Peyer's patch (tissue), 4 donors: Measurements from ENCODE around the gene DAPK1. TPM values are rescaled to one million over a fixed set of nuclear protein-coding genes. Genes with fewer than 3 reads are reported as not detected.

Experiments used
- DNase-seq, 3 donors: peaks; one replicate each; pipeline ENCODE4 v3.0.0-alpha.2; 2017 to 2019
- H3K27ac ChIP-seq, 4 donors: fragments of 200-600 bp; sonication (generic); one replicate each; pipeline ENCODE4 v1.5.1; 2016 to 2019
- H3K27me3 ChIP-seq, 2 donors: fragments of 200-600 bp; sonication (generic); one replicate each; pipeline ENCODE4 v1.5.1; 2019
- H3K36me3 ChIP-seq, 3 donors: fragments of 200-600 bp; sonication (generic); one replicate each; pipeline ENCODE4 v1.5.1; 2016 to 2019
- H3K4me1 ChIP-seq, 4 donors: fragments of 200-600 bp; sonication (generic); one replicate each; pipeline ENCODE4 v1.5.1; 2016 to 2019
- H3K4me3 ChIP-seq, 4 donors: fragments of 200-600 bp; sonication (generic); 1 replicate in 3 of 4; 2 replicates in 1 of 4; pipeline ENCODE4 v1.5.1; 2016 to 2019; ENCODE audit warnings: mild to moderate bottlenecking in 1 of 4
- H3K9me3 ChIP-seq, 4 donors: fragments of 200-600 bp; sonication (generic); one replicate each; pipeline ENCODE4 v1.5.1; 2016 to 2019; ENCODE audit warnings: mild to moderate bottlenecking in 1 of 4
- CTCF ChIP-seq, 6 experiments: fragments of 450-650 bp in 4 of 6; fragments of 200-600 bp in 2 of 6; sonication (generic) in 1 of 6; IDR thresholded peaks; one replicate each; pipeline ENCODE4 v1.5.1; 2017 to 2019; ENCODE audit warnings: antibody characterized with exemption in 6 of 6, mild to moderate bottlenecking in 3 of 6, moderate library complexity in 1 of 6
- POLR2A ChIP-seq, 2 donors: fragments of 450-650 bp; IDR thresholded peaks; one replicate each; pipeline ENCODE4 v1.5.1; 2017; ENCODE audit warnings: antibody characterized with exemption in 2 of 2, mild to moderate bottlenecking in 2 of 2, moderate library complexity in 2 of 2
- total RNA-seq, 4 donors: library from RNA; depleted of rRNA; stranded (reverse); fragments of >200 nt; gene quantifications; one replicate each; pipeline ENCODE4 v1.1.0, GENCODE V29; 2016

Gene DAPK1
- total RNA-seq, 4 donors from 2014 or later = 45.4 to 96.4 (median 77.2) TPM

GRCh38 chr9:87683751-87684626 is 186.3 kb downstream of the DAPK1 start:
- peaks cover 0 to 14% (median 0%) of the 10 kb centered on the region in 3 donors for H3K36me3 ChIP-seq
- no peak for TF ChIP-seq POLR2A (IDR thresholded peaks at IDR 0.05)
- no peak for TF ChIP-seq CTCF (IDR thresholded peaks at IDR 0.05)
- no peak for DNase-seq
- no peak overlapping the region for H3K4me3 ChIP-seq
- H3K9me3 ChIP-seq = no peaks in the 10 kb centered on the region
- H3K27ac ChIP-seq = no peak overlapping the region
- H3K4me1 ChIP-seq = no peaks in the 10 kb centered on the region
- H3K27me3 ChIP-seq = no peaks in the 10 kb centered on the region

GRCh38 chr9:87684627-87685219 is 187.1 kb downstream of the DAPK1 start:
- TF ChIP-seq POLR2A (IDR thresholded peaks at IDR 0.05) (no peak), CTCF (IDR thresholded peaks at IDR 0.05) (peak in 5 of 6 experiments; percentile 38 to 60 (median 58))
- Histone ChIP-seq H3K27ac (no peak overlapping the region), H3K4me1 (no peaks in the 10 kb centered on the region), H3K27me3 (no peaks in the 10 kb centered on the region), H3K9me3 (no peaks in the 10 kb centered on the region), H3K36me3 (peaks cover 0 to 14% (median 0%) of the 10 kb centered on the region in 3 donors), H3K4me3 (no peak overlapping the region)
- peak in 2 of 3 donors; percentile 67 to 75 for DNase-seq

GRCh38 chr9:87685441-87685840 is 187.8 kb downstream of the DAPK1 start:
- H3K27ac ChIP-seq = peak overlapping the region in 1 of 4 donors; percentile 2
- DNase-seq = no peak
- no peak overlapping the region for H3K4me3 ChIP-seq
- no peak for TF ChIP-seq POLR2A (IDR thresholded peaks at IDR 0.05)
- no peaks in the 10 kb centered on the region for H3K27me3 ChIP-seq
- no peaks in the 10 kb centered on the region for H3K4me1 ChIP-seq
- no peaks in the 10 kb centered on the region for H3K9me3 ChIP-seq
- peaks cover 0 to 14% (median 0%) of the 10 kb centered on the region in 3 donors for H3K36me3 ChIP-seq

DNA sequence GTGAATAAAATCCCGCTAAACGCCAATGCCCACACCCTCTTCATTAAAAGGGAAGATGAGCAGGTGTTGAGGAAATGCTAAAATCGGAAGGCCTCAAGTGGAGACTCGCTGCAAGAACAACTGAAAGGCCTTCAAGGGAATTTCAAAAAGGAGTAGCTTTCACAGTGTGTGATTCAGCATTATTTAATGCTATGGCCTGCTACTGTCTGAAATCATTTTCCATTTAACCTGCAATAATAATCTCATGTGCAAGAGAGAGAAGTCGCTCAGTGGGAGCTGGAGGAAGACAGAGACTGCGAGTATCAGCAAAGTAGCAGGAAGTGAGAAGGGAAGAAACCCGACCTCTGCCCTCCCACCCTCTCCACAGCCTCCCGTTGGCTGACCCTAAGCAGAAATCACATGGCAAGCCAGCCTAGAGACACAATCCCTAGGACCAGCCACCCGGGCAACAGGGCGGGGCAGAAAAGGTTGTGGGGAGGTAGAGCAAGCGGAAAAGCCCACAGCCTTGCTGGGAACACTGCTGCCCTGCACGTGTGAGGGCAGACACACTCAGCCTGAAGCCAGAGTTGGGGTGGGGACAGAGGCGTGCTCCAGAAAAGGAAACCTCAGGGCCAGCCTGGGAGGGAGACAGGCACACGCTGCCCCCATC is 188.3 kb downstream of the DAPK1 start:
- H3K9me3 ChIP-seq = no peaks in the 10 kb centered on the region
- DNase-seq = no peak
- peak overlapping the region in 2 of 4 donors; percentile 2 to 27 for H3K27ac ChIP-seq

GRCh38 chr9:87686520-87687090 is 188.9 kb downstream of the DAPK1 start:
- Histone ChIP-seq H3K4me1 (no peaks in the 10 kb centered on the region), H3K36me3 (peaks cover 0 to 9% (median 0%) of the 10 kb centered on the region in 3 donors), H3K27me3 (no peaks in the 10 kb centered on the region), H3K27ac (peak overlapping the region in 2 of 4 donors; percentile 2 to 27), H3K4me3 (no peak overlapping the region), H3K9me3 (no peaks in the 10 kb centered on the region)
- no peak for DNase-seq
- no peak for TF ChIP-seq POLR2A (IDR thresholded peaks at IDR 0.05)
- TF ChIP-seq CTCF (IDR thresholded peaks at IDR 0.05) = no peak

More for the DNA sequence above, 188.3 kb downstream of the DAPK1 start:
- no peaks in the 10 kb centered on the region for H3K4me1 ChIP-seq
- H3K36me3 ChIP-seq = peaks cover 0 to 14% (median 0%) of the 10 kb centered on the region in 3 donors
- no peaks in the 10 kb centered on the region for H3K27me3 ChIP-seq
- no peak overlapping the region for H3K4me3 ChIP-seq
- no peak for TF ChIP-seq POLR2A (IDR thresholded peaks at IDR 0.05)
- no peak for TF ChIP-seq CTCF (IDR thresholded peaks at IDR 0.05)
